GM10847 (cell line): ENCODE results near the gene SORBS2.

Source experiments
- POLR2A ChIP-seq: IDR thresholded peaks from 2 replicates; pipeline ENCODE4 v1.6.1; 2011; ENCODE audit not compliant: insufficient read length; ENCODE audit errors: extremely low read depth

Gene SORBS2

GRCh38 chr4:185797018-185797417 is 15.0 kb downstream of the SORBS2 start:
- no peak for TF ChIP-seq POLR2A

- TF ChIP-seq POLR2A, result no peak
These were observed 15.8 kb downstream of the SORBS2 start for GRCh38 chr4:185796176-185796575.

GRCh38 chr4:185794637-185795036 is 17.4 kb downstream of the SORBS2 start:
- no peak for TF ChIP-seq POLR2A

- no peak for TF ChIP-seq POLR2A
These were observed 18.3 kb downstream of the SORBS2 start for GRCh38 chr4:185793716-185794115.

GRCh38 chr4:185793116-185793485 is 18.9 kb downstream of the SORBS2 start:
- TF ChIP-seq POLR2A, result no peak

- TF ChIP-seq POLR2A, result no peak
These were observed 19.4 kb downstream of the SORBS2 start for GRCh38 chr4:185792384-185793115.

GRCh38 chr4:185787926-185788679 is 23.9 kb downstream of the SORBS2 start:
- no peak for TF ChIP-seq POLR2A

GRCh38 chr4:185786422-185786821 is 25.6 kb downstream of the SORBS2 start:
- no peak for TF ChIP-seq POLR2A

GRCh38 chr4:185783574-185783973 is 28.4 kb downstream of the SORBS2 start:
- no peak for TF ChIP-seq POLR2A

- TF ChIP-seq POLR2A, result no peak
These were observed 29.5 kb downstream of the SORBS2 start for GRCh38 chr4:185782523-185782922.

- no peak for TF ChIP-seq POLR2A
These were observed 30.3 kb downstream of the SORBS2 start for GRCh38 chr4:185781555-185782215.

GRCh38 chr4:185780472-185780871 is 31.5 kb downstream of the SORBS2 start:
- no peak for TF ChIP-seq POLR2A

GRCh38 chr4:185779517-185779916 is 32.5 kb downstream of the SORBS2 start:
- no peak for TF ChIP-seq POLR2A

GRCh38 chr4:185778307-185778706 is 33.7 kb downstream of the SORBS2 start:
- no peak for TF ChIP-seq POLR2A

GRCh38 chr4:185775792-185776555 is 36.0 kb downstream of the SORBS2 start:
- no peak for TF ChIP-seq POLR2A
